Chondrocyte (in vitro differentiated cells): Measurements from ENCODE around the gene SAV1. TPM values are rescaled to one million over a fixed set of nuclear protein-coding genes. Genes with fewer than 3 reads are reported as not detected.
A peak's percentile ranks its signal among the peaks of the same experiment; 100 is the strongest.
"Not testable (repeated sequence)": the region's sequence is repeated elsewhere in the genome, so short reads cannot be mapped to it uniquely, and the experiment has no call there.

Source experiments
- DNase-seq: peaks from one replicate; pipeline ENCODE4 v3.0.0; 2021; ENCODE audit warnings: mixed read lengths, low spot score
- H3K27ac Mint-ChIP-seq: one replicate; pipeline ENCODE4 v1.8.0; 2021; ENCODE audit warnings: mild to moderate bottlenecking, moderate library complexity, mixed read lengths; ENCODE audit not compliant: unreplicated experiment
- H3K27me3 Mint-ChIP-seq: 2 replicates; pipeline ENCODE4 v1.8.0; 2021; ENCODE audit warnings: low read depth, mixed read lengths
- H3K36me3 Mint-ChIP-seq: 2 replicates; pipeline ENCODE4 v1.8.0; 2021; ENCODE audit warnings: low read depth, mixed read lengths
- H3K4me1 Mint-ChIP-seq: 2 replicates; pipeline ENCODE4 v1.8.0; 2021; ENCODE audit warnings: low read depth, mild to moderate bottlenecking, mixed read lengths
- H3K4me3 Mint-ChIP-seq: one replicate; pipeline ENCODE4 v1.8.0; 2021; ENCODE audit warnings: mild to moderate bottlenecking, moderate library complexity, mixed read lengths; ENCODE audit not compliant: unreplicated experiment
- H3K9me3 Mint-ChIP-seq: 2 replicates; pipeline ENCODE4 v1.8.0; 2021; ENCODE audit warnings: low read depth, mixed read lengths
- CTCF ChIP-seq: fragments of 200-600 bp; sonication (generic); IDR thresholded peaks from 2 replicates; pipeline ENCODE4 v1.5.0; 2021; ENCODE audit warnings: antibody characterized with exemption, mild to moderate bottlenecking, moderate library complexity
- total RNA-seq: library from RNA; stranded (reverse); gene quantifications from 3 replicates; pipeline ENCODE4 v1.2.1, GENCODE V29; 2021

Gene SAV1
- total RNA-seq, 1 donor from 2014 or later: 25.1 TPM

GRCh38 chr14:50669441-50669986 lies 1.4 kb upstream of the SAV1 start:
- peaks cover 5% of the 10 kb centered on the region for H3K36me3 Mint-ChIP-seq
- TF ChIP-seq CTCF: no peak
- no peaks in the 10 kb centered on the region for H3K27me3 Mint-ChIP-seq
- DNase-seq: no peak
- no peak overlapping the region for H3K27ac Mint-ChIP-seq
- H3K4me3 Mint-ChIP-seq: no peak overlapping the region
- no peaks in the 10 kb centered on the region for H3K9me3 Mint-ChIP-seq
- H3K4me1 Mint-ChIP-seq: peaks cover 19% of the 10 kb centered on the region

DNA sequence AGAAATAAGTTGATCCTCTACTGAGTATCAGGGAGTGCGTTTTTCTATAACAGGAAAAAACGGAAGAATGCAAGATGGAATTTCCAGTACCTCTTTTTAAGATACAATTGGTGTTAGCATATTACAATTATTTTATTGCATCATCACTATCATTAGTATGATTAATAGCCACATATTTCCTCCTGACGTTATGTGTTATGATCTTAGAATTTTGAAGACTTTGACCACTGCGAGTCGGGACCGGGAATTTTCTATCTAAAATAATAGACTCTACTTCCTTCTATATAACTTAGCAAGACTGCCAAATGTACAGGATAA lies 679 bp upstream of the SAV1 start:
- H3K9me3 Mint-ChIP-seq: no peaks in the 10 kb centered on the region
- no peak for TF ChIP-seq CTCF
- no peaks in the 10 kb centered on the region for H3K27me3 Mint-ChIP-seq
- peaks cover 22% of the 10 kb centered on the region for H3K4me1 Mint-ChIP-seq
- no peak overlapping the region for H3K4me3 Mint-ChIP-seq
- no peak overlapping the region for H3K27ac Mint-ChIP-seq
- peaks cover 8% of the 10 kb centered on the region for H3K36me3 Mint-ChIP-seq
- no peak for DNase-seq

DNA sequence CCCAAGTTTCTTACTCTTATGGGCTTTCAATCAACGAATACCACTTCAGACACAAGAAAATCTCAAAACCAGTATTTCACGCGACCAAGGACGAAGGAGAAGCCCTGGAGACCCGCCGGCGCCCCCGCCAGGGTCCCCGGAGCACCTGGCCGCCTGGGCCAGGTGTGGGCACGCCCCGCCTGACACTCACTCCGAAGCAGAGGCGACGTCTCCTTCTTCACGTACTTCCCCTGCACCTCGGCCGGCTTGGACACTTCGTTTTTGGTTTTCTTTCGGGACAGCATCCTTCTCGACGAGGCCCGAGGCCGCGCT lies 466 bp downstream of the SAV1 start:
- Mint-ChIP-seq H3K27me3 (no peaks in the 10 kb centered on the region), H3K4me3 (no peak overlapping the region), H3K36me3 (peaks cover 14% of the 10 kb centered on the region), H3K4me1 (peaks cover 26% of the 10 kb centered on the region), H3K27ac (no peak overlapping the region), H3K9me3 (no peaks in the 10 kb centered on the region)
- TF ChIP-seq CTCF: peak; percentile 4
- DNase-seq: no peak

- no peak for DNase-seq
- peaks cover 26% of the 10 kb centered on the region for H3K4me1 Mint-ChIP-seq
- peaks cover 14% of the 10 kb centered on the region for H3K36me3 Mint-ChIP-seq
- H3K27me3 Mint-ChIP-seq: no peaks in the 10 kb centered on the region
- H3K4me3 Mint-ChIP-seq: no peak overlapping the region
- TF ChIP-seq CTCF: no peak
- no peak overlapping the region for H3K27ac Mint-ChIP-seq
- no peaks in the 10 kb centered on the region for H3K9me3 Mint-ChIP-seq
Observed at GRCh38 chr14:50666772-50667683, 1.1 kb downstream of the SAV1 start.

DNA sequence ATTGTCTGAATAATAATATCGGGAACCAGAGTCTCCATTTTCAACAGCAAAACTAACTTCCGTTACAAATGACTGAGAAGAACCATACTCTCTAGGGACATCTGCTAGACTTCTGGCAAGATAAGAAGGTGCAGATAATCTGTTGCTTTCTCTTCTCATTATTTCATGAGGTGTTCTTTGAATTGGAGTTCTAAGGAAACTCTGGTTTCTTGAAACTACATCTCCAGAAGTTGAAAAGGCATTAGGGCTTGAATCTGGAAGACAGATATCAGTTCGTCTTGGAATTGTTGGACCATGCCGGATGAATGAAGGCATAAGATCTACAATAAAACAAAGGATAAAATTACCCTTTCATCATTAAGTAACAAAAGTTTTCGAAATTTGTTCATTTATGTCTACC lies 2.8 kb downstream of the SAV1 start:
- not testable (repeated sequence) for H3K27me3 Mint-ChIP-seq, H3K27ac Mint-ChIP-seq, H3K4me3 Mint-ChIP-seq, H3K9me3 Mint-ChIP-seq, DNase-seq
- Mint-ChIP-seq H3K4me1 (peaks cover 36% of the 10 kb centered on the region), H3K36me3 (peaks cover 28% of the 10 kb centered on the region)

- H3K9me3 Mint-ChIP-seq, DNase-seq, H3K4me3 Mint-ChIP-seq, H3K27me3 Mint-ChIP-seq, H3K27ac Mint-ChIP-seq: not testable (repeated sequence)
- peaks cover 30% of the 10 kb centered on the region for H3K36me3 Mint-ChIP-seq
- peaks cover 43% of the 10 kb centered on the region for H3K4me1 Mint-ChIP-seq
Observed at GRCh38 chr14:50664579-50664978, 3.5 kb downstream of the SAV1 start.
